ENCODE results near the gene POFUT1. TPM values are rescaled to one million over a fixed set of nuclear protein-coding genes. Genes with fewer than 3 reads are reported as not detected.

The POFUT1 gene
- total RNA-seq, 4 donors from 2014 or later: 22.8 to 39.9 (median 31.4) TPM

DNA sequence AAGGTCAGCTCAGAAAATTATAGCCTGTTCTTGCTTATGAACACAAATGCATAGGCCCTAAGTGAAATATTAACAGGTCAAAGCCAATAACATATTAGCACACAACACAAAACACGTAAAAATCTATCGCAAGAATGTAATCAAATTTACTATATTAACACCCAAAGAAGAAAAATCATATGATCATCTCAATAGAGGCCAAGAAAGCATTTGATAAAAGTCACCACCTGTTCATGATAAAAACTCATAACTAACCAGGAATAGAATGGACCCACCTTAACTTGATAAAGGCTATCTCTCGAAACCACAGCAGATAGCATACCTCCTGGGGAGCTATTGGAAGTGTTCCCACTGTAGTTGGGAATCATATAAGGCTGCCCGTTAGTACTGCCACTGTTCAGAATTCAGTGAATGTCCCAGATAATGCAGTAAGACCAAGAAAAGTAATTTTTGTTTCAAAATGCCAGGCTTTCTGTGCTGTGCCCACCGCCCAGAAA is 21.6 kb downstream of the POFUT1 start:
- TF ChIP-seq, protein P1, sequence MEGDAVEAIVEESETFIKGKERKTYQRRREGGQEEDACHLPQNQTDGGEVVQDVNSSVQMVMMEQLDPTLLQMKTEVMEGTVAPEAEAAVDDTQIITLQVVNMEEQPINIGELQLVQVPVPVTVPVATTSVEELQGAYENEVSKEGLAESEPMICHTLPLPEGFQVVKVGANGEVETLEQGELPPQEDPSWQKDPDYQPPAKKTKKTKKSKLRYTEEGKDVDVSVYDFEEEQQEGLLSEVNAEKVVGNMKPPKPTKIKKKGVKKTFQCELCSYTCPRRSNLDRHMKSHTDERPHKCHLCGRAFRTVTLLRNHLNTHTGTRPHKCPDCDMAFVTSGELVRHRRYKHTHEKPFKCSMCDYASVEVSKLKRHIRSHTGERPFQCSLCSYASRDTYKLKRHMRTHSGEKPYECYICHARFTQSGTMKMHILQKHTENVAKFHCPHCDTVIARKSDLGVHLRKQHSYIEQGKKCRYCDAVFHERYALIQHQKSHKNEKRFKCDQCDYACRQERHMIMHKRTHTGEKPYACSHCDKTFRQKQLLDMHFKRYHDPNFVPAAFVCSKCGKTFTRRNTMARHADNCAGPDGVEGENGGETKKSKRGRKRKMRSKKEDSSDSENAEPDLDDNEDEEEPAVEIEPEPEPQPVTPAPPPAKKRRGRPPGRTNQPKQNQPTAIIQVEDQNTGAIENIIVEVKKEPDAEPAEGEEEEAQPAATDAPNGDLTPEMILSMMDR (IDR thresholded peaks at IDR 0.05; ENCODE audit: low read depth): no peak

GRCh38 chr20:32230707-32231106 is 23.0 kb downstream of the POFUT1 start:
- TF ChIP-seq, protein P1 (IDR thresholded peaks at IDR 0.05; ENCODE audit: low read depth): no peak

DNA sequence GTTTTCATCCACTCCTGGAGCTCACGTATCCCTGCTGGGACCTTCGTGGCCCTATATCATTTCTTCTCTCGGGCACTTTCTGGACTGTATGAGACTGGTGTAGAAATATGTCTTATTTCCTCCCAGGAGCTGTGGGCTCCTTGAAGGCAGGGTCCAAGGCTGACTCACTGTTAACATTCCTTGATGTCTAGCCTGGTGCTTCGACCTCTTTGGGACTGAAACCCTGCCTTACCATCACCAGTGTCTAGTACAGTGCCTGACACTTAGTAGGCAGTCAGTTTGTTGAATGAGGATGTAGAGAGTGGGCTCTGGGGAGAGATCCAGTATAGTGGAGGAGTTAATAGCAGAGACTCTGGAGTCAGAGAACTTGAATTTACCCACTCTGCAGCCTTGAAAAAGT is 23.6 kb downstream of the POFUT1 start:
- TF ChIP-seq, protein P1 (IDR thresholded peaks at IDR 0.05; ENCODE audit: low read depth): no peak

DNA sequence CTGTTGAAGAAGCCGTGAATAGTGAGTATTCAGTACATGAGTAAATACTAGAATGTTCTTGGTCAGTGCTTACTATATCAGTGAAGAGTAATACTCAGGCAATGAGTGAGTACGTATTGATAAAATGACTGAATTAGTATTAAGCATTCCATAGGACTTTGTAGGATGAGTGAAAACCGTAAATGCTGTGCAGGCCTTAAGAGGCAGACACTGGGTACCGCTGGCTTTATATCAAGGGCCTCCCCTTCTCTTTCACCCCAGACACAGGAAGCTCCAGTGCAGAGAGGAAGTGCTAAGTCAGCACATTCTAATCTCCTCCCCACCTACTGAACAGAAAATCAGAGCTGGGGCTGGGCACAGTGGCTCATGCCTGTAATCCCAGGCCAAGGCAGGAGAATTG is 24.2 kb downstream of the POFUT1 start:
- TF ChIP-seq, protein P1 (IDR thresholded peaks at IDR 0.05; ENCODE audit: low read depth): no peak

- TF ChIP-seq, protein P1 (IDR thresholded peaks at IDR 0.05; ENCODE audit: low read depth): no peak
Observed at GRCh38 chr20:32232326-32232886, 24.7 kb downstream of the POFUT1 start.

GRCh38 chr20:32233286-32233685 is 25.6 kb downstream of the POFUT1 start:
- TF ChIP-seq, protein P1 (IDR thresholded peaks at IDR 0.05; ENCODE audit: low read depth): no peak

DNA sequence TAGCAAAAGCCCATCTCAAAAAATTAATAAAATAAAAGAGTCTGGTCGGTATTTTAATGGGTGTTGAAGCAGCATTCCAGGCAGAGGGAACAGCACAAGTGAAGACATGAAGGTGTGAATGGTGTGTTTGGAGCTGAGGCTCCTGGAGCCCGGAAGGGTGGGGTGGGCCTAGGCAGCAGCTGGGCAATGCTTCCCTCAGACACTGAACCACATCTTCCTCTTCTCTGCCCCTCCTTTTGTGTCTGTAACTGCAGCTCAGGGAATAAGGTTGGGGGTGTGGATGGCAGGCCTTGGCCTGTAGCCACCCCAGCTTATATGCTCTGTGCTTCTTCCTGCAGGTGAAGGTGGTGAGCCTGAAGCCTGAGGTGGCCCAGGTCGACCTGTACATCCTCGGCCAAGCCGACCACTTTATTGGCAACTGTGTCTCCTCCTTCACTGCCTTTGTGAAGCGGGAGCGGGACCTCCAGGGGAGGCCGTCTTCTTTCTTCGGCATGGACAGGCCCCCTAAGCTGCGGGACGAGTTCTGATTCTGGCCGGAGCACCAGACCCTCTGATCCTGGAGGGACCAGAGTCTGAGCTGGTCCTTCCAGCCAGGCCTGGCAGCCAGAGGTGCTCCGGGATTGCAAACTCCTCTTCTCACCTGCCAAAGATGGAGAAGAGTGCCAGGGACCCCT is 26.6 kb downstream of the POFUT1 start:
- TF ChIP-seq, protein P1 (IDR thresholded peaks at IDR 0.05; ENCODE audit: low read depth): no peak
